ENCODE results near the gene PARD3.

The PARD3 gene

GRCh38 chr10:34520510-34520909 lies 294.6 kb downstream of the PARD3 start:
- H3K27ac ChIP-seq, result peak overlapping the region; percentile 22; the same call in 1 of the 2 replicates
- no peak for TF ChIP-seq CTCF (conservative IDR thresholded peaks at IDR 0.05)

- TF ChIP-seq CTCF (conservative IDR thresholded peaks at IDR 0.05), result no peak
- peak overlapping the region; percentile 22; the same call in 1 of the 2 replicates for H3K27ac ChIP-seq
Measured at GRCh38 chr10:34520084-34520483, 295.0 kb downstream of the PARD3 start.

DNA sequence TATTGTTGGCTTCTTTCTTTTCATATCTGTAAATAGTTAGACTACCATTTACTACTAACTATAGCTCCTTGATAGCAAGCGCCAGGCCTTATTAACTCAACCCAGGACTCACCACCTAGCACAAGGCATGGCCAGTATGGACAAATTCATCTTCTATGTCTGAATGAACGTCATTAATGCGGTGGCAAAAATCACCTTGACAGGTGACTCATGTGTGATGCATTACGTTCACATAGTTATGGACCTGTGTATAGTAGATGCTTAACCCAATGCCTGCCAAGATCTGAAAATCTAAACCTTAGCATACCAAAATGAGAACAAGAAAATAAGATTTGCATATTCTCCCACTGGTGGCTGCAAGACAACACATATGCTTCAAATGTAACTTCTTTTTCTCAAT lies 300.8 kb downstream of the PARD3 start:
- H3K27ac ChIP-seq, result no peak overlapping the region
- TF ChIP-seq CTCF (conservative IDR thresholded peaks at IDR 0.05), result no peak

- H3K27ac ChIP-seq, result no peak overlapping the region
- TF ChIP-seq CTCF (conservative IDR thresholded peaks at IDR 0.05), result no peak
Measured at GRCh38 chr10:34513636-34514035, 301.5 kb downstream of the PARD3 start.

DNA sequence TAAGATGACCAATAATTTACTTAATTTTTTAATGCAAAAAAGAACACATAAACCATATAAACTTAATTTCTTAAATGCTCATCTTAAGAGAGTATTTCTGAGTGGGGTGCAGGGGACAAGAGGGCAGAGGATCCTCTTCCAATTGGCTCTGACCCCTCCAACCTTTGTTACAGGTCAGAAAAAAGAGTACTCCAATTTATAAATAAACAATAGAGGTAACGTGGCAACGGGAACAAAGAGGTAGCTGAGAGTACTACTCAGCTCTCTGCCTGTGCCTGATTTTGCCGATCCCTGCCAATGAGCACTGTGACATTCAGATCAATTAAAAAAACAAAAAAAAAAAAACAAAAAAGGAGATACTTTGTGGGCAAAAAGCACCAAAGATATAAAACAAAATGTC lies 307.9 kb downstream of the PARD3 start:
- no peak for TF ChIP-seq CTCF (conservative IDR thresholded peaks at IDR 0.05)
- no peak overlapping the region for H3K27ac ChIP-seq

DNA sequence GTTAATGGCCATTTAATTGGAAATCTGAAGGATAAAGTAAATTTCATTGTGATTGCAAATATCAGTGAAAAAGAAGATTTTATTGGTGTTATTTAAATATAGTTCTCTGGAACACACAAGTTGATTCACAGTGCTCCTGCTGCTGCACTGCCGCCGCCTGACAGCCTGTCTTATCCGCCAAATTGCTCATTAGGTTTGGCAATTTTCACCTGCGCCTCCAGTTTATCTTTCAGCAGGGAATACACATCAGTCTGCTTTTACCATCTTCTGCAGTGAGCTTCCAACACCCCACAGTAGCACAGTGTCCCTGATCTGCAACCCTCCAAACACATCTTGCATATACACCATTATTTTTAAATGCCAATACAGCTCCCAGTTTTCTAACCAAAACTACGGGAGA lies 308.3 kb downstream of the PARD3 start:
- no peak overlapping the region for H3K27ac ChIP-seq
- TF ChIP-seq CTCF (conservative IDR thresholded peaks at IDR 0.05), result no peak

- no peak for TF ChIP-seq CTCF (conservative IDR thresholded peaks at IDR 0.05)
- no peak overlapping the region for H3K27ac ChIP-seq
Measured at GRCh38 chr10:34505338-34505737, 309.8 kb downstream of the PARD3 start.

DNA sequence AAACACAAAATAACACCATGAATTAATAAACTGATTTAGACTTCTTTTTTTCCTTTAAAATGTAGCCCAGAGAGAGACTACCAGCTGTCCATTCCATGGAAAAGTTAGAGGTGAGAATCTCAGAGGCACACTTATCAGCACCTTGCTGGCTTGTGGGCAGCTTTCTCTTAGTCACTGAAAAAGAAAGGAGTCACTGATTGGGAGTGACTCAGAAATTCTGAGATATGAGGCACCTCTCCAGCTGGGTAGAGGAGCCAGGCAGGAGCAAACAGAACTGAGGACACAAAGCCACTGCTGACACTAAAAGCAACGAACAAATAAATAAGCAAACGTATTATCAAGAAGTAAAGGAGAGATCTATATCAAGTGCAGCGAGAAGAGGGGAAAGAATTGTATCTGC lies 310.6 kb downstream of the PARD3 start:
- H3K27ac ChIP-seq, result peak overlapping the region; percentile 20; the same call in 1 of the 2 replicates
- TF ChIP-seq CTCF (conservative IDR thresholded peaks at IDR 0.05), result no peak
